GM12892 (cell line): ENCODE data around the gene HAUS6.

Experiments
- POLR2A ChIP-seq: IDR thresholded peaks from 2 replicates; pipeline ENCODE4 v1.6.1; 2011; ENCODE audit warnings: low read depth, low read length, control low read depth
- POLR2AphosphoS5 ChIP-seq: IDR thresholded peaks from 2 replicates; pipeline ENCODE4 v1.6.1; 2011; ENCODE audit warnings: low read depth, low read length, control low read depth

GRCh38 chr9:19104515-19105282 is 2.0 kb upstream of the HAUS6 start:
- TF ChIP-seq POLR2A (no peak), POLR2AphosphoS5 (no peak)
